ENCODE measurements around the gene TMEM115.
"Not testable (repeated sequence)": the region's sequence is repeated elsewhere in the genome, so short reads cannot be mapped to it uniquely, and the experiment has no call there.

TMEM115 gene

GRCh38 chr3:50318163-50318562 is 41.2 kb downstream of the TMEM115 start:
- no peak for DNase-seq (ENCODE audit: low read depth)
- TF ChIP-seq, protein P1, sequence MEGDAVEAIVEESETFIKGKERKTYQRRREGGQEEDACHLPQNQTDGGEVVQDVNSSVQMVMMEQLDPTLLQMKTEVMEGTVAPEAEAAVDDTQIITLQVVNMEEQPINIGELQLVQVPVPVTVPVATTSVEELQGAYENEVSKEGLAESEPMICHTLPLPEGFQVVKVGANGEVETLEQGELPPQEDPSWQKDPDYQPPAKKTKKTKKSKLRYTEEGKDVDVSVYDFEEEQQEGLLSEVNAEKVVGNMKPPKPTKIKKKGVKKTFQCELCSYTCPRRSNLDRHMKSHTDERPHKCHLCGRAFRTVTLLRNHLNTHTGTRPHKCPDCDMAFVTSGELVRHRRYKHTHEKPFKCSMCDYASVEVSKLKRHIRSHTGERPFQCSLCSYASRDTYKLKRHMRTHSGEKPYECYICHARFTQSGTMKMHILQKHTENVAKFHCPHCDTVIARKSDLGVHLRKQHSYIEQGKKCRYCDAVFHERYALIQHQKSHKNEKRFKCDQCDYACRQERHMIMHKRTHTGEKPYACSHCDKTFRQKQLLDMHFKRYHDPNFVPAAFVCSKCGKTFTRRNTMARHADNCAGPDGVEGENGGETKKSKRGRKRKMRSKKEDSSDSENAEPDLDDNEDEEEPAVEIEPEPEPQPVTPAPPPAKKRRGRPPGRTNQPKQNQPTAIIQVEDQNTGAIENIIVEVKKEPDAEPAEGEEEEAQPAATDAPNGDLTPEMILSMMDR (conservative IDR thresholded peaks at IDR 0.05; ENCODE audit: low read length) = no peak
- no peak overlapping the region for H3K4me3 ChIP-seq (ENCODE audit: low read length)

GRCh38 chr3:50317300-50317699 is 42.0 kb downstream of the TMEM115 start:
- no peak overlapping the region for H3K4me3 ChIP-seq (ENCODE audit: low read length)
- TF ChIP-seq, protein P1 (conservative IDR thresholded peaks at IDR 0.05; ENCODE audit: low read length) = no peak
- DNase-seq (ENCODE audit: low read depth) = no peak

GRCh38 chr3:50316657-50317242 is 42.6 kb downstream of the TMEM115 start:
- no peak for DNase-seq (ENCODE audit: low read depth)
- TF ChIP-seq, protein P1 (conservative IDR thresholded peaks at IDR 0.05; ENCODE audit: low read length) = no peak
- no peak overlapping the region for H3K4me3 ChIP-seq (ENCODE audit: low read length)

- no peak for DNase-seq (ENCODE audit: low read depth)
- no peak overlapping the region for H3K4me3 ChIP-seq (ENCODE audit: low read length)
- TF ChIP-seq, protein P1 (conservative IDR thresholded peaks at IDR 0.05; ENCODE audit: low read length) = no peak
Observed at GRCh38 chr3:50314816-50315215, 44.5 kb downstream of the TMEM115 start.

GRCh38 chr3:50314342-50314741 is 45.0 kb downstream of the TMEM115 start:
- DNase-seq (ENCODE audit: low read depth) = no peak
- TF ChIP-seq, protein P1 (conservative IDR thresholded peaks at IDR 0.05; ENCODE audit: low read length) = no peak
- no peak overlapping the region for H3K4me3 ChIP-seq (ENCODE audit: low read length)

GRCh38 chr3:50312041-50312440 is 47.3 kb downstream of the TMEM115 start:
- H3K4me3 ChIP-seq (ENCODE audit: low read length) = not testable (repeated sequence)

More at GRCh38 chr3:50312041-50312440, 47.3 kb downstream of the TMEM115 start:
- not testable (repeated sequence) for DNase-seq (ENCODE audit: low read depth)
